H9 (cell line): Measurements from ENCODE around the gene TNIP2. TPM values are rescaled to one million over a fixed set of nuclear protein-coding genes. Genes with fewer than 3 reads are reported as not detected.

Experiments used
- DNase-seq: peaks from one replicate; pipeline ENCODE4 v3.0.0-alpha.2; 2017
- H2AFZ ChIP-seq: one replicate; pipeline ENCODE4 v1.6.1; 2013; ENCODE audit warnings: mild to moderate bottlenecking, low read length, control low read depth, moderate library complexity
- H2AK5ac ChIP-seq: 2 replicates; pipeline ENCODE4 v1.6.1; 2013; ENCODE audit warnings: low read length, control low read depth, mixed read lengths; ENCODE audit not compliant: insufficient read length
- H2BK120ac ChIP-seq: one replicate; pipeline ENCODE4 v1.6.1; 2013; ENCODE audit warnings: low read depth, mild to moderate bottlenecking, low read length, control low read depth, inconsistent platforms; ENCODE audit not compliant: poor library complexity, severe bottlenecking
- H2BK12ac ChIP-seq: 2 replicates; pipeline ENCODE4 v1.6.1; 2013; ENCODE audit warnings: low read length, control low read depth, mixed read lengths, low read depth; ENCODE audit not compliant: insufficient read length
- H2BK15ac ChIP-seq: 2 replicates; pipeline ENCODE4 v1.6.1; 2013; ENCODE audit warnings: low read depth, low read length, control low read depth
- H2BK20ac ChIP-seq: one replicate; pipeline ENCODE4 v1.6.1; 2013; ENCODE audit warnings: low read depth, mild to moderate bottlenecking, low read length, control low read depth, inconsistent platforms; ENCODE audit not compliant: poor library complexity, severe bottlenecking
- H2BK5ac ChIP-seq: 2 replicates; pipeline ENCODE4 v1.6.1; 2013; ENCODE audit warnings: low read length, control low read depth, mixed read lengths; ENCODE audit not compliant: insufficient read length
- H3K14ac ChIP-seq: 2 replicates; pipeline ENCODE4 v1.6.1; 2013; ENCODE audit warnings: low read length, control low read depth; ENCODE audit not compliant: insufficient read depth
- H3K18ac ChIP-seq: 2 replicates; pipeline ENCODE4 v1.6.1; 2013; ENCODE audit warnings: low read depth, mild to moderate bottlenecking, mixed read lengths, low read length, control low read depth; ENCODE audit not compliant: insufficient read length
- H3K23ac ChIP-seq: 2 replicates; pipeline ENCODE4 v1.6.1; 2013; ENCODE audit warnings: low read length, control low read depth, mixed read lengths, low read depth; ENCODE audit not compliant: insufficient read length
- H3K23me2 ChIP-seq: 2 replicates; pipeline ENCODE4 v1.6.1; 2013; ENCODE audit warnings: low read depth, mild to moderate bottlenecking, mixed read lengths, low read length, control low read depth; ENCODE audit not compliant: insufficient read length, poor library complexity, severe bottlenecking
- H3K27ac ChIP-seq: 2 replicates; pipeline ENCODE4 v1.5.1; 2013; ENCODE audit warnings: low read length, control low read depth, mixed read lengths, low read depth; ENCODE audit not compliant: insufficient read length
- H3K27me3 ChIP-seq: 2 replicates; pipeline ENCODE4 v1.6.1; 2013; ENCODE audit warnings: low read length, control low read depth, inconsistent platforms; ENCODE audit not compliant: insufficient read depth
- H3K4ac ChIP-seq: 2 replicates; pipeline ENCODE4 v1.6.1; 2013; ENCODE audit warnings: low read depth, mild to moderate bottlenecking, control low read depth, inconsistent platforms, low read length, moderate library complexity
- H3K4me1 ChIP-seq: 2 replicates; pipeline ENCODE4 v1.6.1; 2013; ENCODE audit warnings: low read length, control low read depth, inconsistent platforms; ENCODE audit not compliant: insufficient read depth
- H3K4me2 ChIP-seq: 2 replicates; pipeline ENCODE4 v1.6.1; 2013; ENCODE audit warnings: low read length, control low read depth, mixed read lengths; ENCODE audit not compliant: insufficient read length, insufficient read depth
- H3K56ac ChIP-seq: 2 replicates; pipeline ENCODE4 v1.6.1; 2013; ENCODE audit warnings: low read depth, mild to moderate bottlenecking, mixed read lengths, low read length, control low read depth; ENCODE audit not compliant: insufficient read length
- H3K79me1 ChIP-seq: 2 replicates; pipeline ENCODE4 v1.6.1; 2013; ENCODE audit warnings: low read depth, mild to moderate bottlenecking, moderate library complexity, low read length, control low read depth, inconsistent platforms; ENCODE audit not compliant: insufficient read depth, poor library complexity, severe bottlenecking
- H3K79me2 ChIP-seq: 2 replicates; pipeline ENCODE4 v1.6.1; 2013; ENCODE audit warnings: low read length, control low read depth, inconsistent platforms; ENCODE audit not compliant: insufficient read depth
- H3K9ac ChIP-seq: 2 replicates; pipeline ENCODE4 v1.6.1; 2013; ENCODE audit warnings: low read length, control low read depth, mixed read lengths; ENCODE audit not compliant: insufficient read length; ENCODE audit errors: extremely low read depth
- H3K9me3 ChIP-seq: one replicate; pipeline ENCODE4 v1.6.1; 2013; ENCODE audit warnings: low read depth, low read length, inconsistent platforms; ENCODE audit not compliant: control insufficient read depth
- H3T11ph ChIP-seq: one replicate; pipeline ENCODE4 v1.6.1; 2013; ENCODE audit warnings: mild to moderate bottlenecking, low read length, control low read depth, inconsistent platforms
- H4K20me1 ChIP-seq: one replicate; pipeline ENCODE4 v1.6.1; 2013; ENCODE audit not compliant: control insufficient read depth, insufficient read length, insufficient read depth
- H4K5ac ChIP-seq: 2 replicates; pipeline ENCODE4 v1.6.1; 2013; ENCODE audit warnings: low read depth, mild to moderate bottlenecking, mixed read lengths, low read length, control low read depth; ENCODE audit not compliant: insufficient read length
- H4K8ac ChIP-seq: replicated peaks from 2 replicates; pipeline ENCODE4 v1.6.1; 2013; ENCODE audit warnings: low read length, control low read depth, mixed read lengths, low read depth; ENCODE audit not compliant: insufficient read length
- H4K91ac ChIP-seq: 2 replicates; pipeline ENCODE4 v1.6.1; 2013; ENCODE audit warnings: low read depth, mild to moderate bottlenecking, moderate library complexity, mixed read lengths, low read length, control low read depth; ENCODE audit not compliant: insufficient read length
- H3K27ac Mint-ChIP-seq, 3 experiments: 2 replicates in 2 of 3; 3 replicates in 1 of 3; pipeline ENCODE4 v1.8.0; 2020 to 2021; ENCODE audit warnings: mixed read lengths in 3 of 3, mild to moderate bottlenecking in 1 of 3, moderate library complexity in 1 of 3
- H3K27me3 Mint-ChIP-seq: 2 replicates; pipeline ENCODE4 v1.8.0; 2021; ENCODE audit warnings: low read depth, mild to moderate bottlenecking, moderate library complexity, mixed read lengths
- H3K36me3 Mint-ChIP-seq, 3 experiments: 2 replicates in 2 of 3; 3 replicates in 1 of 3; pipeline ENCODE4 v1.8.0; 2020 to 2021; ENCODE audit warnings: low read depth in 3 of 3, mixed read lengths in 3 of 3; ENCODE audit not compliant: insufficient read depth in 1 of 3
- H3K4me1 Mint-ChIP-seq, 2 experiments: 2 replicates each; pipeline ENCODE4 v1.8.0; 2020; ENCODE audit warnings: mixed read lengths in 2 of 2
- H3K4me3 Mint-ChIP-seq, 2 experiments: 2 replicates in 1 of 2; 3 replicates in 1 of 2; pipeline ENCODE4 v1.8.0; 2020 to 2021; ENCODE audit warnings: mild to moderate bottlenecking in 2 of 2, mixed read lengths in 2 of 2, moderate library complexity in 1 of 2
- H3K9me3 Mint-ChIP-seq, 2 experiments: 2 replicates in 1 of 2; 3 replicates in 1 of 2; pipeline ENCODE4 v1.8.0; 2020; ENCODE audit warnings: mild to moderate bottlenecking in 2 of 2, mixed read lengths in 2 of 2, moderate library complexity in 1 of 2
- CTCF ChIP-seq: fragments of 200-600 bp; sonication (generic); conservative IDR thresholded peaks from 3 replicates; pipeline ENCODE4 v1.8.0; 2021; ENCODE audit warnings: antibody characterized with exemption, mild to moderate bottlenecking
- WGBS: extraction: QIAGEN DNeasy Blood & Tissue Kit; methylation state at CpG from one replicate; pipeline ENCODE4 v1.1.7; 2013; ENCODE audit warnings: missing lambda C conversion rate, low lambda C conversion rate, mixed read lengths; ENCODE audit not compliant: insufficient read length; ENCODE audit errors: extremely low coverage; 5-methylcytosine and 5-hydroxymethylcytosine counted together
- total RNA-seq: library from RNA; stranded (reverse); gene quantifications from 2 replicates; pipeline ENCODE4 v1.2.1, GENCODE V29; 2021

Gene TNIP2
- total RNA-seq, 1 experiment from 2014 or later: 44.7 TPM

GRCh38 chr4:2691952-2692435 is 64.1 kb downstream of the TNIP2 start:
- Histone ChIP-seq H3K23me2 (no peaks in the 10 kb centered on the region), H2BK20ac (no peak overlapping the region), H3K79me2 (no peaks in the 10 kb centered on the region), H3K14ac (no peak overlapping the region), H3K23ac (no peak overlapping the region), H2BK15ac (no peak overlapping the region), H2BK120ac (no peak overlapping the region), H4K91ac (no peak overlapping the region), H3K4ac (no peak overlapping the region), H4K5ac (no peak overlapping the region), H3K9me3 (no peaks in the 10 kb centered on the region), H2BK5ac (no peak overlapping the region), H3K4me2 (no peak overlapping the region), H3K4me1 (no peaks in the 10 kb centered on the region), H2AFZ (no peak overlapping the region), H3K27ac (no peak overlapping the region), H3T11ph (no peak overlapping the region), H3K27me3 (no peaks in the 10 kb centered on the region), H3K79me1 (no peaks in the 10 kb centered on the region), H2AK5ac (no peak overlapping the region), H4K20me1 (no peaks in the 10 kb centered on the region), H2BK12ac (no peak overlapping the region), H3K56ac (no peak overlapping the region), H3K9ac (no peak overlapping the region), H3K18ac (no peak overlapping the region), H4K8ac (no peak overlapping the region)
- Mint-ChIP-seq H3K27me3 (no peaks in the 10 kb centered on the region), H3K27ac (no peak overlapping the region), H3K4me1 (no peaks in the 10 kb centered on the region), H3K36me3 (peaks cover 36 to 86% (median 73%) of the 10 kb centered on the region in 3 experiments), H3K9me3 (no peaks in the 10 kb centered on the region), H3K4me3 (no peak overlapping the region)
- no CpG with 5 or more reads among the region's 7 CpGs for WGBS
- DNase-seq: no peak
- no peak for TF ChIP-seq CTCF

Other genes starting within 250 kb of the TNIP2 start
- 35.9 and 36.9 TPM in 2 replicates for gene FAM193A, start 219.7 kb downstream of the TNIP2 start, total RNA-seq
- 34.1 and 37.6 TPM in 2 replicates for gene SH3BP2, start 36.7 kb upstream of the TNIP2 start, total RNA-seq
- 163 and 166 TPM in 2 replicates for gene ADD1, start 87.5 kb upstream of the TNIP2 start, total RNA-seq
- 50.1 and 50.3 TPM in 2 replicates for gene NOP14, start 207.1 kb upstream of the TNIP2 start, total RNA-seq
- gene GRK4, start 207.2 kb upstream of the TNIP2 start, total RNA-seq: 4.3 and 4.8 TPM in 2 replicates